ENCODE data around the gene DIPK1A. TPM values are rescaled to one million over a fixed set of nuclear protein-coding genes. Genes with fewer than 3 reads are reported as not detected.

Gene DIPK1A
- polyA plus RNA-seq, 1 donor from 2014 or later, result 10.0 TPM

DNA sequence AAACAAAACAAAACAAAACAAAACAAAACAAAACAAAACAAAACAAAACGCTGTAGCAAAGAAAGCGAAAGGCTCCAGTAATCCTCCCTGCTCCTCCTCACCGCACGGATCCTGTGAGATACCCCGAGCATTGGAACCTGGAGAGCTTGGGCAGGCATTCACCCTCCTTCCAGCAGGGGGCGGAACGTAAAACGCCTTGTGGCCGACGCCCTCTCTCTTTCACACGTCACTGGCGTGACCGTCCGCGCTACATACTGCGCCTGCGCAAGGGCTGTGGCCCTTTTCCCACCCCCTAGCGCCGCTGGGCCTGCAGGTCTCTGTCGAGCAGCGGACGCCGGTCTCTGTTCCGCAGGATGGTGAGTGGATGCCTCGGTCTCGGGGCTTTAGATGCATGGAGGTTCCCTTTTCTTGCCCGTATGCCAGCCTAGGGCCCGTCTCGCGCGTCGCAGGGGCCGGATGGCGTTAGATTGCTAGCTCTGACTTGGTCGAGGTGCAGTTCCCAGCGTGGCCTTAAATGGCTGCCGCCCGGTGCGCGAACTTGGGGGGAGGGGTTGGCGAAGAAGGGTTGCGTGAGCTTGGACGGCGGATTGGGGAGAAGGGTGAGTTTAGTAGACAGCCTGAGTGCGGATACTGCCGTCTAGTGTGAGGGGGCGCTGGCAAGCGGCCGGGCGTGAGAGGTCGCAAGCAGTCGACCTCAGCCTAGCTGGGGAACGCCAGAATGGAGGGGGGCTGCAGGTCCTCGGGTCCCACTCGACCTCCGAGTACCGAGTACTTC is 129.3 kb downstream of the DIPK1A start, which contains the start of gene RPL5:
Gene RPL5, plus strand, starts transcription at position 279 of the 775 bp plus-strand sequence. Its CDS starts 75 bp downstream, at position 354.
- Histone ChIP-seq H3K27ac (ENCODE audit: low read length) (peak within 1 kb of the TSS; percentile 89), H4K20me1 (ENCODE audit: insufficient read depth) (peaks cover 21% of the 10 kb centered on the region), H3K27me3 (ENCODE audit: insufficient read depth, low read depth, low read length) (no peaks in the 10 kb centered on the region), H3F3A (ENCODE audit: insufficient read depth, low read length, poor library complexity, severe bottlenecking) (no peaks in the 10 kb centered on the region), H3K9ac (ENCODE audit: low read length) (peak within 1 kb of the TSS; percentile 87), H3K36me3 (ENCODE audit: insufficient read depth, low read length) (no peaks in the 10 kb centered on the region), H3K79me2 (replicated peaks; ENCODE audit: insufficient read depth, low read length) (peaks cover 48% of the 10 kb centered on the region), H3K9me3 (ENCODE audit: low read length) (no peaks in the 10 kb centered on the region), H2AFZ (ENCODE audit: low read depth, low read length) (peak within 1 kb of the TSS; percentile 73), H3K9me2 (ENCODE audit: insufficient read depth, low read length) (no peaks in the 10 kb centered on the region), H3K4me2 (ENCODE audit: low read length) (peak within 1 kb of the TSS; percentile 92), H3K4me3 (ENCODE audit: low read length) (peak within 1 kb of the TSS; percentile 93)
- TF ChIP-seq, protein P1, sequence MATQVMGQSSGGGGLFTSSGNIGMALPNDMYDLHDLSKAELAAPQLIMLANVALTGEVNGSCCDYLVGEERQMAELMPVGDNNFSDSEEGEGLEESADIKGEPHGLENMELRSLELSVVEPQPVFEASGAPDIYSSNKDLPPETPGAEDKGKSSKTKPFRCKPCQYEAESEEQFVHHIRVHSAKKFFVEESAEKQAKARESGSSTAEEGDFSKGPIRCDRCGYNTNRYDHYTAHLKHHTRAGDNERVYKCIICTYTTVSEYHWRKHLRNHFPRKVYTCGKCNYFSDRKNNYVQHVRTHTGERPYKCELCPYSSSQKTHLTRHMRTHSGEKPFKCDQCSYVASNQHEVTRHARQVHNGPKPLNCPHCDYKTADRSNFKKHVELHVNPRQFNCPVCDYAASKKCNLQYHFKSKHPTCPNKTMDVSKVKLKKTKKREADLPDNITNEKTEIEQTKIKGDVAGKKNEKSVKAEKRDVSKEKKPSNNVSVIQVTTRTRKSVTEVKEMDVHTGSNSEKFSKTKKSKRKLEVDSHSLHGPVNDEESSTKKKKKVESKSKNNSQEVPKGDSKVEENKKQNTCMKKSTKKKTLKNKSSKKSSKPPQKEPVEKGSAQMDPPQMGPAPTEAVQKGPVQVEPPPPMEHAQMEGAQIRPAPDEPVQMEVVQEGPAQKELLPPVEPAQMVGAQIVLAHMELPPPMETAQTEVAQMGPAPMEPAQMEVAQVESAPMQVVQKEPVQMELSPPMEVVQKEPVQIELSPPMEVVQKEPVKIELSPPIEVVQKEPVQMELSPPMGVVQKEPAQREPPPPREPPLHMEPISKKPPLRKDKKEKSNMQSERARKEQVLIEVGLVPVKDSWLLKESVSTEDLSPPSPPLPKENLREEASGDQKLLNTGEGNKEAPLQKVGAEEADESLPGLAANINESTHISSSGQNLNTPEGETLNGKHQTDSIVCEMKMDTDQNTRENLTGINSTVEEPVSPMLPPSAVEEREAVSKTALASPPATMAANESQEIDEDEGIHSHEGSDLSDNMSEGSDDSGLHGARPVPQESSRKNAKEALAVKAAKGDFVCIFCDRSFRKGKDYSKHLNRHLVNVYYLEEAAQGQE (IDR thresholded peaks at IDR 0.05; ENCODE audit: borderline replicate concordance), result peak; percentile 99
- TF ChIP-seq SMC3 (conservative IDR thresholded peaks at IDR 0.05; ENCODE audit: poor library complexity) (peak; percentile 66), TAF1 (IDR thresholded peaks at IDR 0.05; ENCODE audit: low read depth) (peak; percentile 98), EZH2 (IDR thresholded peaks at IDR 0.05; ENCODE audit: borderline replicate concordance, insufficient read depth, low read length, poor library complexity, severe bottlenecking) (no peak), POLR2AphosphoS5 (IDR thresholded peaks at IDR 0.05) (peak; percentile 100), MXI1 (conservative IDR thresholded peaks at IDR 0.05; ENCODE audit: poor library complexity, severe bottlenecking) (peak; percentile 97), RAD21 (conservative IDR thresholded peaks at IDR 0.05) (peak; percentile 43), CTCF (IDR thresholded peaks at IDR 0.05; ENCODE audit: poor library complexity, severe bottlenecking) (peak; percentile 99), EP300 (conservative IDR thresholded peaks at IDR 0.05; ENCODE audit: poor library complexity, severe bottlenecking) (peak; percentile 88)

- Histone ChIP-seq H3K4me3 (ENCODE audit: low read length) (peak overlapping the region; percentile 93), H3K27me3 (ENCODE audit: insufficient read depth, low read depth, low read length) (no peaks in the 10 kb centered on the region), H2AFZ (ENCODE audit: low read depth, low read length) (no peak overlapping the region), H4K20me1 (ENCODE audit: insufficient read depth) (peaks cover 17% of the 10 kb centered on the region), H3K9me2 (ENCODE audit: insufficient read depth, low read length) (no peaks in the 10 kb centered on the region), H3K9ac (ENCODE audit: low read length) (no peak overlapping the region), H3K4me2 (ENCODE audit: low read length) (no peak overlapping the region), H3K27ac (ENCODE audit: low read length) (no peak overlapping the region), H3F3A (ENCODE audit: insufficient read depth, low read length, poor library complexity, severe bottlenecking) (no peaks in the 10 kb centered on the region), H3K79me2 (replicated peaks; ENCODE audit: insufficient read depth, low read length) (peaks cover 42% of the 10 kb centered on the region), H3K9me3 (ENCODE audit: low read length) (no peaks in the 10 kb centered on the region), H3K36me3 (ENCODE audit: insufficient read depth, low read length) (no peaks in the 10 kb centered on the region)
- TF ChIP-seq, protein P1 (IDR thresholded peaks at IDR 0.05; ENCODE audit: borderline replicate concordance), result no peak
- no peak for TF ChIP-seq MXI1 (conservative IDR thresholded peaks at IDR 0.05; ENCODE audit: poor library complexity, severe bottlenecking)
- TF ChIP-seq CTCF (IDR thresholded peaks at IDR 0.05; ENCODE audit: poor library complexity, severe bottlenecking), result no peak
- no peak for TF ChIP-seq RAD21 (conservative IDR thresholded peaks at IDR 0.05)
- no peak for TF ChIP-seq EZH2 (IDR thresholded peaks at IDR 0.05; ENCODE audit: borderline replicate concordance, insufficient read depth, low read length, poor library complexity, severe bottlenecking)
- no peak for TF ChIP-seq EP300 (conservative IDR thresholded peaks at IDR 0.05; ENCODE audit: poor library complexity, severe bottlenecking)
- TF ChIP-seq TAF1 (IDR thresholded peaks at IDR 0.05; ENCODE audit: low read depth), result no peak
- no peak for TF ChIP-seq POLR2AphosphoS5 (IDR thresholded peaks at IDR 0.05)
- no peak for TF ChIP-seq SMC3 (conservative IDR thresholded peaks at IDR 0.05; ENCODE audit: poor library complexity)
Observed at GRCh38 chr1:92831368-92831761, 129.9 kb downstream of the DIPK1A start.

Measured in neural cell (in vitro differentiated cells).